ENCODE measurements around the gene CHN2.

Gene CHN2

GRCh38 chr7:29287366-29287765 is 92.8 kb downstream of the CHN2 start:
- no peak for DNase-seq

DNA sequence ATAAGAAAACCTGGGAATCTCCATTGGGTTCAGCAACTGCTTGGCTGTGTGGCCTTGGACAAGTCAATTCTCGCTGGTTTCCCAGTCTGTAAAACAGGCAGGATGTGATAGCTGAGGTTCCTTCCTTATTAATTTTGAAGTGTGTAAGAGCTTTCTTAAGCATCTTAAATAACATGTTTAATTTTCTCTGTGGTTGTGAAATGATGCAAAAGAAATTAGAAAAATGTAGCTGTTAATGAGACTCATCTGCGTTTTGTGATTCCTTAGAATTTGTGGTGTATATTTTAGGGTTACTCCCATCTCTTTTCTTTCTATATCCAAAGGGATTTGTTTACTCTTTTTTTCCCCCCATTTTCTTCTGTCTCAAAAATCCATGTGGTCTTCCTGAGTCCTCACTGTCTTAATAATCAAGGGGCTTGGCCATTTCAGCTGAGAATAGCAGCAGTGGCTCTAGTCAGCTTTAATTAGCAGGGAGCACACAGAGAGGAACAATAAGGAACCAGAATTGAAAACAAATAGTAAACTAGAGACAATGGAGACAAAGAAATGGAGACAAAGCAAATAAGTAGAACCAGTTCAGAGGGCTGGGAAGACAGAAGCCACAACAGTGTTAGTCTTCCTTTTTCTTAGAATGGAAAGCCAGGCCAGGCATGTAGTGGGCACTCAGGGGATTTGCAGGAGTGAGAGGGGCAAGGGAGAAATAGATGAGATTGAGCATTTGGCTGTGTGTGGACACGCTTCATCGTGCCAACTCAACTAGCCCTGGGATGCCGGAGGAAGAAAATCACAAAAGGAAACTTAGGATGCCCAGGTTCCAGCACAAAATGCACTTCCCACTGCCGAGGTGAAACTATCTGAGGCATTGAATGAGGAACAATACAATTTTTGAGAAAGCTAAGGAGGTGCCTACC is 93.9 kb downstream of the CHN2 start:
- no peak for DNase-seq

DNA sequence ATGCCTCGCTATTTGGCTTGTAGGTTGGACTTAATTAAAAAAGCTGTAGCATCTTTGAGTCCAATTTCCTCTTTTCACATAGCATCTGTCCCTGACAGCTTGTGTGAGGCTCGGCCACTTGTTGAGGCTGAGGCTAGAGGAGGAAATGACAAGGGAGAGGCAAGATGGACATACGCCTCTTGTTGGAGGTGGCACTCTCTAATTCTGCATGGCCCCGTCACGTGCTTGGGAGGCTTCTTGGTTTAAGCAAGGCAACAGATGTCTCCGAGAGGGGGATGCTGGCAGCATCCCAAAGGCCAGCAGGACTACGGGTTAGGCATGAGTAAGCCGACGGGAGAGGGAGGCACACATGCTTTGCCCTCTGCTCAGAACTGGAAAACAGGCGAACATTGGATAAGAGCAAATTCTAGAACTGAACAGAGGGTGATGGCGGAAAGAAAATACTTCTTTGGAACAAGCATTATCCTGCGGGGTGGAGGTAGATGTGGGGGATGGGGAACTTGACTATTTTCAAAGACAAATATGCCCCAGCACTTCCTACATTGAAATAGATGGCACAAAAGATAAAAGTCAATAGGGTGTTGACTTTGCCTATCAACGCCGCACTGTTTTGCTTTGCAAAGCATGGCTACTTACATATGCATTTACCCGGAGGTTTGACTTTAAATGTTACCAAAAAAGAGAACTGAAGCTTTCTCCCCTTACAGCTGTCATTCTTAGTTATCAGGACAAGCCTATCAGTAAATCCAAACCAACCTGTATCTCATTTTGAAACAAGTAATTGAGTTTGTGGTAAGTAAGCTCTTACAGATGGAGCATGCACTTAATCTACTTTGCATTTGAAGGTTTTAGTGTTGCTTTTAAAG is 94.8 kb downstream of the CHN2 start:
- DNase-seq, result no peak

DNA sequence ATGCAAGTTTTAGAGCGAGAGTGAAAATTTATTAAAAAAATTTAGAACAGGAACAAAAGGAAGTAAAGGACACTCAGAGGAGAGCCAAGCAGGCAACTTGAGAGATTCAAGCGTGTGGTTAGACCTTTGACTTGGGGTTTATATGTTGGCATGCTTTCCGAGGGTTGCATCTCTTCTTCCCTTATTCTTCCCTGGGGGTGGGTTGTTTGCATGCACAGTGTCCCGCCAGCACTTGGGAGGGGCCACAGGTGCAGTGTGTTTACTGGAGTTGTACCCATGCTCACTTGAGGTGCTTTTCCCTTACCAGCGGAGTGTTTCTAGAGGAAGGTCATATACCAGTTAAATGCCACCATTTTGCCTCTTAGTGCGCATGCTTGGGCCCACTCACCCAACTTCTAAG is 96.3 kb downstream of the CHN2 start:
- DNase-seq, result no peak

DNA sequence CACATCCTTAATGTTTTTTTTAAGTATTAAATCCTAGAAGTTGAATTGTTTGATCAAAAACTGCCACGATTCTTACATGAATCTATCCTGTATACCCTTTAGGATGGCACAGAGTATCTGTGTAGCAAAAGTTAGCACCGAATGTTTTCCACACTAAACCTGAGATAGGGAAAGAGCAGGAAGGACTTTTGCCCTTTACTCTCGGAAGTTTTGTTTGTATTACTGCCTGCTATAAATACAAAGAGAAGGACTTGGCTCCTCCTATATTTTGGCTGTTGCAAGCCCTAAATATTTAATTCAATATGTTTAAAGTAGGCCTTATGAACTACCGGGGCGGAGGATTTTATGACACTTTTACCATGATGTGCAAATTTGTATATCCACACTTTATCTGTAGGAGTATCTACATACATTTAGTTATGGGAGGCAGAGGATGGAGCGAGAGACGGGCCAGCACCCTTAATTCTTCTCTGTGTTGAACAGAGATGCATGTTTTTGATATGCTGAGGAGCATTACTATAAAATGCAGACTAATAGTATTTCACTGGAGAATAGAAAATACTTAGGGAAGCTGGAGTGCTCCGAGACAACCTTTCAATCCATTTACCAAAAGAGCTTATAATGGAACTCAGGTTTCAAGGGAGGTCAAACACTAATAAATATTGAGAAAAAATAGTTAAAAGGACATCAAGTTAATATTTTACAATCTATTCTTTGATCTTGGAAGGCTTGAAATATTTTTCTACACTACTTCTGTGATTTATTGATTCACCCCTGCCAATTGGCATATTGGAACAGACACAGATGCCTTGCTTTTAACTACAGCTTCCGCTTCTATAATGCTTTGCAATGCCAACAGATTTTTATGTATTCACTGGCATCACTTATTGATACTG is 97.4 kb downstream of the CHN2 start:
- DNase-seq, result no peak

GRCh38 chr7:29292886-29293658 is 98.5 kb downstream of the CHN2 start:
- no peak for DNase-seq

- DNase-seq, result no peak
Measured at GRCh38 chr7:29296421-29296820, 101.8 kb downstream of the CHN2 start.

GRCh38 chr7:29297194-29297890 is 102.8 kb downstream of the CHN2 start:
- no peak for DNase-seq

DNA sequence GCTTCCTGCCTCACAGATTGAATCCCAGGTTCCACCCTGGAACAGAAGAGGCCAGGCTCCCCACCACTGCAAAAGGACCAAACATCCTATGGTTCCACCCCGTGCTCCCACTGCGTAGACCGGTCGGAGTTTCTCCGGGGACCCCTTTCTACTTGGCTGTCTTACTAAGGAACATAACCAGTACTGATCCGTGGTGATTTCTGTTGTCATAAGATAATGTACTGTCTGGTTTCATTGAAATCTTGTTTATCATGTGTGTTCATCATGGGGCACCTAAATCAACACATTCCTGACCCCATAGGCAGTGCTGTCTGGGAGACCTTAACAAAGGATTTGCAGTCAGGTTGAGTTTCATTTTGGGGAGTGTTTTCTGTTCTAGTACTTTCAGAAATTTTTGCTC is 104.5 kb downstream of the CHN2 start:
- no peak for DNase-seq

- DNase-seq, result no peak
Measured at GRCh38 chr7:29300026-29300480, 105.5 kb downstream of the CHN2 start.

DNA sequence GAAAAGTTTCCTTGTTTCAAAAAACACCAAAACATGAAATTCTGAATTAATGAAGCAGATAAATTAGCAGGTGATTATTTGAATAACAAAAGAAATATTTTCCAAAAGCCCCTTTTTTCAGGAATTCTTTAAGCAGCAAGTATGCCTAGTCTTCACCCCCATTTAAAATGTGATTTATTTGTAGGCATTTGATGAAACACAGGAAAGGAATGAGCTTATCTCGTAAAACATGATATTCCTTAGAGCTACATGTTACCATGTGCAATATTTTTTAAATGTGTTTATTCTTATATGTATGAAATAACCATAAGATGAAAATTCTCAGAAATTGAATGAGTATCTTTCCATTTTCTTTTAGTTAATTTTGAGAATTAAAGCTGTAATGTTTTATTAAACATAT is 106.1 kb downstream of the CHN2 start:
- DNase-seq, result no peak

DNA sequence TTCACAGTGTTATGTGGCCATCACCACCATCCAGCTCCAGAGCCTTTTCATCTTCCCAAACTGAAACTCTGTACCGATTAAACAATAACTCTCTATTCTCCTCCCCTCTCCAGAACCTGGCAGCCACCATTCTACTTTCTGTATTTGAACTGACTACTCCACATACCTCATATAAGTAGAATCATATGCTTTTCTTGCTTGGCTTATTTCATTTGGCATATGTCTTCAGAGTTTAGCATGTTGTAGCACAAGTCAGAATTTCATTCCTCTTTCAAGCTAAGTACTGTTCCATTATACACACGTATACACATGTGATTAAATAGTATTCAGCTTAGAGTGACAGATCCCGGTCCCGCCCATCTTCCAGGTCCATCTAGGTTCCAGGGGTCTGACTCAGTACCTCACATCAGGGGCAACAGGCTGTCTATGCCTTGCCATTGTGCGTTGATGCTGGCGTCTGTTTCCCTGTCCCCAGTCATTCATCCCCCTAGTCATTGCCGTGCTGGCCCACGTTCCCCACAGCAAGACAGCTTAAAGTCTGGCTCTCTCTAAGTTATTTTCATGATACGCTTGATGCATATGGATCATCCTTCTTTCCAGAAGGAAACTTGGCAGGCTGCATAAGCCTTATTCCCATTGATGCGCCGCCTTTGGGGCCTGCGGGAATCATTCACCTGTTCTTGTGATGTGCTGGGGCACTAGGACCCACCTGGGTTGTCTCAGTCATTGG is 108.3 kb downstream of the CHN2 start:
- DNase-seq, result no peak

- no peak for DNase-seq
Measured at GRCh38 chr7:29304756-29305155, 110.2 kb downstream of the CHN2 start.

DNA sequence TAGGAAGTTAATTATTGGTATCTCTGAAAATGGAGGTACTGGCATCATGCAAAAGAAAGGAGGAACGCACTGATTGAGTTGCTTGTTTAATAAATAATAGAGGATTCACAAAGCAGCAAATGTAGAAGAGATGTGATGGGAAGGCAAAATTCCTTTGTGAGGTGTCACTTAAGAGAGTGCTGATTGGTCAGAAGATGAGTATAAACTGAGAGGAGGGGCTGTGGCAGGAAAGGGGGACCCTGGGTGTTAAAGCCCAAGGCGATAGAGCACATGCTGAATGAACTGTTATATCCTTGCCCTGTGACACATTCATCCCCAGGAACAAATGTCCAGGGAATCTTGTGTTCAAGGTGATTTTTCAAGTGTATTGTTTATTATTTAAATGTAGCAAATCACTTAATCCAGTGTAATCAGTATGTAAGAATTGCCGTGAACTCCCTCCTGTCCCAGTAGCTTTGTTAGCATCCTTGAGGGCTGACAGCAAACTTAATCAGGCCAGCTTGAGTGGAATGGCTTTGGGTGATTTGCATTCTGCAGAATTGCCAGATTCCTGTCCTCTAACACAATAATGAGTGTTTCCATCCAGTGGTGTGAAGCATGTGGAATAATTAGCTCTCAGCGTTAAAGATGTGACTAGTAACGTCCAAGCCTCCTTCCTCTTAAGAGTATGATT is 111.9 kb downstream of the CHN2 start:
- DNase-seq, result no peak

DNA sequence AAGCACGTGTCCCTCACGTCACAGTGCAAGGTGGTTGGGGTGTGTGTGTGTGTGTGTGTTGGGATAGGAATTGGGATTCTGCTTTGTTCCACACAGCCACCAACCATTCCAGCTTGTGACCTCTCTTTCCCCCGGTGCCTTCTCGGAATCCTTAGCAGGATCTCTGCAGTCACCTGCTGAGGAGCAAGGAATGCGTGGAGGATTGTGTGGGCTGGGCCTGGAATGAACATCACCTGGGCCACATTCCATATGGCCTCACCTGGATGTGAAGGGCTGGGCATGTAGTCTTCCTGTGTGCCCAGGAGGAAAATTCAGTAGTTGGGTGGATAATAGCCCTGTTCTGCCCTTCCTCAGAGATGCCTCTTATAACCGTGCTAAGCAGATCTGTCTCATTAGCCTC is 113.8 kb downstream of the CHN2 start:
- DNase-seq, result no peak

DNA sequence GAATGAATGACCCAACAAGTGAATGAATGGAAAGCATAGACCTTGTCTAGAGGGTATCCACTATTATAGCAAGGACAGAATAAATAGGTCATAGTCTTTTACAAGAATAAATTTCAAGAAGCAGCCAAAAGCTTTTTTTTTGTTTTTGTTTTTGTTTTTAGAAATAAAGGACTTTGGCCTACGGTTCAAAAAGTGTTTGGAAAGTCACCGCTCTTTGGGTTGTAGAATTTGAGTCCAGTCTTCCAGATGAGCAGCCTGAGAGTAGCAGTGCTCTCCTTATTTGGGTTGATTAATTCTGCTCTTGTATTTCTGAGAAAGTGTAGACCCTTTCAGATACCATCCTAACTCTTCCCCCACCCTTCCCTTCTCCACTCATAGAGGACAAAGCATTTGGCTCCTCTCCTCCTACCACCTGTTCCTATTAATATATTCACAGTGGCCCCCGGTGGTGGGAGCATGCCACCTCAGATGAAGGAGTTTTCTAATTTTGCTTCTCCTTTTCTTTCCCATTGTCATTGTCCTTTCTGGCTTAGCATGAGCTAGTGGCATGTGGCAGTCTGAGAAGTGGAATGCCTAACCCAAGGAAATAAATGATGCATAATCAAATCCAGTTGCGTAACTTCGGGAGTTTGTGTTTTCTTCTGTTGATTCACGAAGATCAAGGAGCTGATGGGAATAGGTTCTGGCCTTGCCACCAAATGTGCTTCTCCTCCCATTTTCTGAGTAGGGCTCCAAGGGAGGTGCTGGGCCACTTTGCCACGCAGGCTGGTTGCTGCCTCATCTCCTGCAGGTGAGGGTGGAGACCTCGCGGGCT is 114.7 kb downstream of the CHN2 start:
- DNase-seq, result no peak

- DNase-seq, result no peak
Measured at GRCh38 chr7:29310625-29311024, 116.0 kb downstream of the CHN2 start.

- DNase-seq, result no peak
Measured at GRCh38 chr7:29311314-29311713, 116.7 kb downstream of the CHN2 start.

DNA sequence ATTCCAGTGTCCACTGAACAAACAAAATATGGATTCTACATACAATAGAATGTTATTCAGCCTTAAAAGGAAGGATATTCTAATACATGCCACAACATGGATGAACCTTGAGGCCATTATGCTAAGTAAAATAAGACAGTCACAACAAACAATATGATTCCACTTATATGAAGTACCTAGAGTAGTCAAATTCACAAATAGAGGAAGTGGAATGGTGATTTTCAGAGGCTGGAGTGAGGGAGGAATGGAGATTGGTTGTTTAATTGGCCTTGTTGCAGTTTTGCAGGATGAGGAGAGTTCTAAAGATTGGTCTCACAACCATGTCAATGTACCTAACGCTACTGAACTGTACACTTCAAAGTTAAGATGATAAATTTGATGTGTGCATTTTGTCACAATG is 119.6 kb downstream of the CHN2 start:
- DNase-seq, result no peak

Measured in stimulated activated CD4-positive, alpha-beta T cell treated with anti-CD3 and anti-CD28 coated beads, Interleukin-4, amount 100 ng/mL, for 4 hours (primary cell).